Endothelial cell of hepatic sinusoid (primary cell): ENCODE data around the gene MSL1.

Experiments
- in situ Hi-C: cut with HindIII; loops from 2 replicates; pipeline ENCODE4 v1.10.0; 2017; ENCODE audit warnings: low sequenced_read_pairs

Gene MSL1

DNA sequence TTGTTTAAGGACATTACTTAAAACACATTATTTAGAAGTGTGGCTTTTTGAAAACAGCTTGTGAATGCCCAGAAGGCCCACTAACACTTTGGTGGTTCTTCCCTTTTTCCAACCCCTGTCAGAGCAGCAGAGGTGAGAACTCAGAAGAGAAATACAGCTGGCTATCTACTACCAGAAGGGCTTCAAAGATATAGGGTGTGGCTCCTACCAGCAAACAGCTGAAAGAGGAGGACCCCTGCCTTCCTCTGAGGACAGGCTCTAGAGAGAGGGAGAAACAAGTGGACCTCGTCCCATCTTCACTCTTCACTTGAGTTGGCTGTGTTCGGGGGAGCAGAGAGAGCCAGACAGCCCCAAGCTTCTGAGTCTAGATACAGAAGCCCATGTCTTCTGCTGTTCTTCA lies 48.6 kb downstream of the MSL1 start:
- in situ Hi-C loops: loop anchor here (10.0 kb wide), 1 partner anchor 354 kb away; no protein-coding TSS in a partner anchor

DNA sequence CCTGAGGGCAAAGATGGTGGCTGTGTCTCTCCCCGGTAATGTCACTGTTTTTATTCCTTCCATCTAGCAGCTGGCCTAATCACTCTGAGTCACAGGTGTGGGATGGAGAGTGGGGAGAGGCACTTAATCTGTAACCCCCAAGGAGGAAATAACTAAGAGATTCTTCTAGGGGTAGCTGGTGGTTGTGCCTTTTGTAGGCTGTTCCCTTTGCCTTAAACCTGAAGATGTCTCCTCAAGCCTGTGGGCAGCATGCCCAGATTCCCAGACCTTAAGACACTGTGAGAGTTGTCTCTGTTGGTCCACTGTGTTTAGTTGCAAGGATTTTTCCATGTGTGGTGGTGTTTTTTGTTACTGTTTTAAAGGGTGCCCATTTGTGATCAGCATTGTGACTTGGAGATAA lies 50.0 kb downstream of the MSL1 start:
- in situ Hi-C loops: loop anchor here (10.0 kb wide), 1 partner anchor 353 kb away; no protein-coding TSS in a partner anchor

DNA sequence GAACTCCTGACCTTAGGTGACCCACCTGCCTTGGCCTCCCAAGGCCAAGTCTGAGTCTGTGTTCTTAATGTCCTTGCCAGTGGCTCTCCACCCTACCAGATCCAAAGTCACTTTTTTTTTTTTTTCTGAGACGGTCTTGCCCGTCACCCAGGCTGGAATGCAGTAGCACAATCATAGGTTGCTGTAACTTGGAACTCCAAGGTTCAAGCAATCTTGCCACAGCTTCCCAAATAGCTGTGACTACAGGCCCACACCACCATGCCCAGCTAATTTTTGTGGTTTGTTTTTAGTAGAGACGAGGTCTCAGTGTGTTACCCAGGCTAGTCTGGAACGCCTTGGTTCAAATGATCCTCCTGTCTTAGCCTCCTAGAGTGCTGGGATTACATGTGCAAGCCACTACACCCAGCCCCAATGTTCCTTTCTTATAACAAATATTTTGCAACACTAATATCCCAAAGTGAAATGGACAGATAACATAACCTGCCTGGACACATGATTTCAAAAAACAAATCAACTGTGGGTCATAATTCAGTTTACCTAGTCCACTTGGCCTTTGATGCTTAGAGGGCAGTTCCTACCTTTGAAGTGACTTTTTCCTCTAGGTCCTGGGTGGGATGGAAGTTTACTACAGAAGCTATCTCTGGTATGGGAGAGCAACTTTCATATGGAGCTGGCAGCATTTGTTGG lies 51.5 kb downstream of the MSL1 start:
- in situ Hi-C loops: loop anchor here (10.0 kb wide), 1 partner anchor 352 kb away; no protein-coding TSS in a partner anchor

DNA sequence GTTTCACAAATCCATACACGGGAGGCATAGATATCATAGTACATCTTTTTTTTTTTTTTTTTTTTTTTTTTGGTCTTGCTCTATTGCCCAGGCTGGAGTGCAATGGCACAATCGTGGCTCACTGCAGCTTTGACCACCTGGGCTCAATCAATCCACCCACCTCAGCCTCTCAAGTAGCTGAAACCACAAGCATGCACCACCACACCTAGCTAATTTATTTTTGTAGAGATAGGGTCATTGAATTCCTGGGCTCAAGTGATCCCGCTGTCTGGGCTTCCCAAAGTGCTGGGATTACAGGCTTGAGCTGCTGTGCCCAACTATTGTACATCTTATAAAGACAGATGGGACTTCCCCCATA lies 52.0 kb downstream of the MSL1 start:
- in situ Hi-C loops: loop anchor here (10.0 kb wide), 1 partner anchor 351 kb away; no protein-coding TSS in a partner anchor

DNA sequence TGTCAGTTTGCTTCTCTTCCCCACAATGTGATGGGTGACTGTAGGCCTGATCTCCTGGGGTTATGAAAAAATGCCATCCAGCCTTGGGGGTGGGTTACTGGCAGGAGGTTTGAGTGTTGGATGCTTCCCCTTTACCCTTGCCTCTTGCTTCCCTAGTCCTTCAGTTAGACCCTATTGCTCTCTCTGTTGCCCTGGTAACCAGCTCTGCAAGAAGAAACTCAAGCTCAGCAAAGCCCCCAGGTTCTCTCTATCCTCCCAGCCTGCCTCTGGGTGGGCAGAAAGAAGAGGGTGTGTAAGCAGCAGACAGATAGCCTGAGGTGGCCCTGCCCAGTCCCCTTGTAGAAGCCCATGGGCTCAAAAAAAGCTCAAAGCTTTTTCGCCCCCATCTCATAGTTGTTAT lies 52.7 kb downstream of the MSL1 start:
- in situ Hi-C loops: loop anchor here (10.0 kb wide), 1 partner anchor 350 kb away; no protein-coding TSS in a partner anchor

DNA sequence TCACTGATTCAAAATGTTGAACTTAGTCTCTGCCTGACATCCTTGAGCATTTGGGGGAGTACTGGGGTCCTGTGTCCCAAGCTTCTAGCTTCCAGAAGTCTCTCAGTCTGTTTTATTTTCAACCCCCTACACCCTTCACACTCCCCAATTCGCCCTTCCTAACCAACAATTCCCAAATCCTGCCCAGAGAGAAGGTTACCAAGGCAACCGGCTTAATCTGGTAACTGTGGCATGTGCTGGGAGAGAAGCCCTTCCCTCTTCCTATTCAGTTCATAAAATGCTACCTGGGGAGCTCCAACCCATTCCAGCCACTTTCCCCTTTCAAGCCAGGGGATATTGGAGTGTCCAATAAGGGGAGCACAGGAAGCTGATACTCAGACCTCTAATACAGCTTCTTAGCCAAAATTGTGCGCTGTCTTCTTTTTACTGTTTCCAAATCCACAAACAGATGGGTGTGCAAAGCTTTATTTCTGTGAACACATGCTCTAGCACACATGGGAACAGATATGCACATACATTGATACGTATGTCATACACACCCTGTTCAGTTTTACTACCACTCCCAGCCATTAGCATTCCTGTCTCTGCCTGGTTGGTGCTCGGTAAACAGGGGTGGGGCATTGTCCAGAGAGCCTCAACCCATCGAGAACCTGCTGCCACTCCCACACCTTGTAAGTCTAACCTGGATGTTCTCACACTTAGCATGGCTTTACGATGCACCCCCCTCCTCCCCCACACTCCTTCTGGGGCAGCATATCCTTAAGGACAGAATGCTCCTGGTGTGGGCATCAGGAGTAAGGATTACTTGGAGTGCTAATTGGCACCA lies 54.4 kb downstream of the MSL1 start:
- in situ Hi-C loops: loop anchor here (5.0 to 10.0 kb wide), 4 partner anchors 74 to 349 kb away; partner anchors contain the start of gene NR1D1

DNA sequence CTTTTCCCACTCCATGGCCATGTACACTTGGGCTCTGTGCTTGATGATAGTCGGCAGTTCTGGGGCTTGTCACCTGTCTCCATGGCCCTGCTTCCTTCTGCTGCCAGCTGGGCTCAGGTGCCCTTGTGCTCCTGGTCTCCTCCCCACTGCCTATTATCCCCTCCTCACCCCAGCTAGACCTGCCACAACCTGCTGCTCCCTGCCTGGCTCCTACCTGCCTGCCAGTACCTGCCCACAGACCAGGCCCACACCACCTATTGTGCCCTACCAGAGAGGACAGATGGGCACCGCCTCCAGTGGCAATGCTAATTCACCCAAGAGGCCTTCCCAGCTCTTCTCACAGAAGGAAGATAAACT lies 55.0 kb downstream of the MSL1 start:
- in situ Hi-C loops: loop anchor here (5.0 to 10.0 kb wide), 4 partner anchors 74 to 348 kb away; partner anchors contain the start of gene NR1D1

DNA sequence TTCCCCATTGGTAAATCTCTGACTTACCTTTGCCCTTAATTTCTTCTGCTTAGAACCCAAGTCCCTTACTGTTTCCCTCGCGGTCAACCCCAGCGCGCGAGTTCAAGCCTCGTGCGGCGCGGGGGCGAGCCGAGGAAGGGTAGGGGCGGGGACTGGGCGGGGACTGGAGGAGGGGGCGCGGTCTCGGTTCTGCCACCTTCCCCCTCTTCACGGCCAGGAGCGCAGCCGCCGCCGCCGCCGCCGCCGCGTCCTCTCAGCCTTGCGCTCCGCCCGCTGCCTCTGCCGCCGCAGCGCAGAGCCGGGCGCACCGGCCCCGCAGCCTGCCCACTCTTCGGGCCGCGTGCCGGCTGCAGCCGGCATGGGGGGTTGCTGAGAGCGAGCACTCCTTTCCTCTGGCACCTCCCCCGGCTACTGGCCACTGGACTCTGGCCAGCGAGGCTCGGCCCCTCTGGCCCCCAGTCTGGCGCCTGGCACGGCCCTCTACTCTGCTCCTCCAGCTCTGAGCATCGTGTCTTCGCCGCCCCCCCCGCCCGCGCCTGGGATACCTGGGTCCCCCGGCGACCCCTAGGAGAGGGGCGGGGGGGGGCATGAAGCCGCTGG lies 55.6 kb downstream of the MSL1 start, which contains the start of gene RAPGEFL1:
RAPGEFL1 (plus strand) TSS at position 196 of the 600 bp plus-strand sequence; CDS start at position 588, 392 bp downstream.
- in situ Hi-C loops: loop anchor here (5.0 to 10.0 kb wide), 4 partner anchors 75 to 347 kb away; partner anchors contain the start of gene NR1D1

DNA sequence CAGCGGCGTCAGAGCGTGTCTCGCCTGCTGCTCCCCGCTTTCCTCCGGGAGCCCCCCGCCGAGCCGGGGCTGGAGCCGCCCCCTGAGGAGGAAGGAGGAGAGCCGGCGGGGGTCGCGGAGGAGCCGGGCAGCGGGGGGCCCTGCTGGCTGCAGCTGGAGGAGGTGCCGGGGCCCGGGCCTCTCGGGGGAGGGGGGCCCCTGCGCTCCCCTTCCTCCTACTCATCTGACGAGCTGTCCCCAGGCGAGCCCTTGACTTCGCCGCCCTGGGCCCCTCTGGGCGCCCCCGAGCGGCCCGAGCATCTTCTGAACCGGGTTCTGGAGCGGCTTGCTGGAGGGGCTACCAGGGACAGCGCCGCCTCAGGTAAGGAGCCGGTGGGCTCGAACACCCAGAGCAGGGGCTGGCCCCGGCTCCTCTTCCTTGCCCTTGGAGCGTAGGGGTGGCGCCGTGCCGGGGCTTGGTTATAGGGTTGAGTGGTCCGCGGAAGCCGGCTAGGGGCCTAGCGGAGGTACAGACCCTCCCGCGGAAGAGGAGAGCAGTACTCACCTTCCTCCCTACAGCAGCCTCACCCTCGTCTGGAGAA lies 56.3 kb downstream of the MSL1 start:
- in situ Hi-C loops: loop anchor here (5.0 to 10.0 kb wide), 4 partner anchors 76 to 347 kb away; partner anchors contain the start of gene NR1D1

DNA sequence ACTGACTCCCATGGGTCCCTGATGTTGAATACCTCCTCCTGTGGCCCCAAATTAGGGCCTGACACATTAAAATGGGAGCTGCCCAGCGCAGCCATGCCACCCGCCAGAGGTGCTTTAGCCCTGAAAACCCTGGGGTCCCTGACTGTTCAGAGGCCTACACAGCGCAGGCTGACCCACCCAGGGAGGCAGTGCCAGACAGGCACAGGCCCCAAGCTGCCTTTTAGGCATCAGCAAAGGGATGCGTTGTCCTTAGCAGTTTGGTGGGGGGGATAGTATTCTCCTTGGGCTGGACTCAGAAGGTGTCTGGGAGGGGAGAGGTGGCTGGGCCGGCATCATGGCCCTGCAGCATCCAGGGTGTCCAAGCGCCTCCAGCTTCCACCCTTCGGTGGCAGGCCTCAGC lies 56.9 kb downstream of the MSL1 start:
- in situ Hi-C loops: loop anchor here (5.0 to 10.0 kb wide), 4 partner anchors 76 to 346 kb away; partner anchors contain the start of gene NR1D1

DNA sequence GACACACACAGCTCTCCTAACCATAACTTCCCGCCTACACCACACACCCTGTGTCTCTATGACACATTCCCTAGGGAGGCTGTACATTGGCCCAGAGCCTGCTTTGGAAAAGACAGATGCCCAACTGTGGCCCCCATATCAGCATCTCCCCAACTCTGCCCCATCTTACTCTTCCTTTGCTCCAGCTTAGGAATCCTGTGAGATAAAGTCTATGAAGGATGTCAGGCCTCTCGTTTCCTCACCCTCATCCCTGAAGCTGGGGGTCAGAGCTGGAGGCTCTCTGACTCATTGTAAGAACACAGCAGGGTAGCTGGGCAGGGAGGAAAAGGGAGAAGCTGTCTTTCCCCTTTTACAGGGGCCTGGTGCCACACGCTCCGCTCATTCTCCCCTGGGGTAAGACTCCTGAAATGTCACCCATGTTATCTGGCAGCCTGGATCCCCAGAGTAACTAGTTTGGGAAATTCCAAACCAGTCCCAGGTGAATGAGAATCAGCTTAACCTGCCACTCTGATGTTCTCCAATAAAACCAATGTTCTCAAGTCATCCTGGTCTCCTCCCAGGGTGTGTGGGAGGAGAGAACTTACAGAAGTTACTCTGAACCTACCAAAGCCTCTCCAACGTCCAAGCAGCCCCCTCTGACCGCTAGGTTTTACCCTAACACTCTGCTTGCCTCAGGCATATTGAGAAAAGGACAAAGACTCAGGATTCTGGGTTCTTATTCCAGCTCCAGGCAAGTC lies 58.3 kb downstream of the MSL1 start:
- in situ Hi-C loops: loop anchor here (5.0 to 10.0 kb wide), 4 partner anchors 78 to 345 kb away; partner anchors contain the start of gene NR1D1

DNA sequence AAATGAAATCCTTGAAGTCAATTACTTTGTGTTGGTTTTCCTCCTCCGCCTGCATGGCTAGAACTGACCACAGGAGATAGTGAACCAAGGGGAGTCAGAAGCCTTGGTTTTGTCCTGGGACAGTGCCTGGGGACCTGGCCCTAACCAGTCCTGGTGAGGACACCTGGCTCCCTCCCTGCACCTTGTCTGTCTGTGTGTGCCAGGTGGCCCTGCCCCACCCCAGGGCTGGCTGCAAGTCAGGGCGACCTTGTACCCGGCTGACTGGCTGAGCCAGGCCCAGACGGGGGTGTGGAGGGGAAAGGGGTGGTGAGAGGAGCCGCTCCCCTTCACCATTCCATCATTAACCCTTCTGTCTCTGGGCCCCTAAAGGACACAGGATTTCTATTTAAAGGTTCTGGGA lies 58.9 kb downstream of the MSL1 start:
- in situ Hi-C loops: no loop called here

DNA sequence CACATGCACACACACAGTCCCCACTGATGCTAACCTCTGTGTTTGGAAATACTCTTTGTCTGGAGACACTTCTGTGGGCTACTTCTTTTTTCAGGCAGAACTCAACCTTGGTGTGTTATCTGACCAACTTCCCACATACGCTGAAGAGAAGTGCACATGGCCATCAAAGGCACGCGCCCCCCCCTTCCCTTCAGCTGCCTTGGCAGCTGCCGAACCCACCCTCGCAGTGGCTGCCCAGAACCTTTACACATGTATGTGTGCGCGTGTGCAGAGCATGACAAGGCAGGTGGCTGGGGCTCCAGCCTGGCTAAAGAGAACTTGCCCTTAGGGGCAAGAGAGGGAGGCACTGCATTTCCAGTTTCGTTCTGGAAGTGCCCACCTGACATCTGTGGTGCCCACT lies 59.4 kb downstream of the MSL1 start:
- in situ Hi-C loops: no loop called here

DNA sequence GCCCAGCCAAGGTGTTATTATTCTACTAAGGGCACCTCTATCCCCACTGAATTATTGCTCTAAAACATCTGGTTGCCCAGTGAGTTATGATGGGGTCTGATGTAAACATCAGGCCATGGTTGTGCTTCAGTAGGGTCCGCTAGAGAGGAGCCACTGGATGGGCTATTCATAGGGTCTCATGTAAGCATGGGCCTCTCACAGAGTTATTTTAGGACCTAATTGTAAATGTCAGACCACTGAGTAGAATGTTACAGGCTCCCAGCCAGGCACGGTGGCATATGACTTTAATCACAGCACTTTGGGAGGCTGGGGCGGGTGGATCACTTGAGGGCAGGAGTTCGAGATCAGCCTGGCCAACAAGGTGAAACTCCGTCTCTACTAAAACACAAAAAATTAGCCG lies 60.8 kb downstream of the MSL1 start:
- in situ Hi-C loops: no loop called here
